Smooth muscle cell (in vitro differentiated cells): ENCODE results near the gene SNAI1. TPM values are rescaled to one million over a fixed set of nuclear protein-coding genes. Genes with fewer than 3 reads are reported as not detected.
A peak's percentile ranks its signal among the peaks of the same experiment; 100 is the strongest.
"Not testable (repeated sequence)": the region's sequence is repeated elsewhere in the genome, so short reads cannot be mapped to it uniquely, and the experiment has no call there.

Source experiments
- DNase-seq: peaks from one replicate; lab custom pipeline; 2025; ENCODE audit not compliant: unreplicated experiment; lab: John Stamatoyannopoulos, UW
- H2AFZ ChIP-seq: fragments of 200-600 bp; sonication (generic); 2 replicates; pipeline ENCODE4 v1.6.0; 2016; ENCODE audit warnings: antibody characterized with exemption, low read depth, mild to moderate bottlenecking
- H3F3A ChIP-seq: fragments of 200-600 bp; sonication (generic); 2 replicates; pipeline ENCODE4 v1.6.0; 2017; ENCODE audit warnings: antibody characterized with exemption, low read depth
- H3K27ac ChIP-seq: fragments of 200-600 bp; sonication (generic); 2 replicates; pipeline ENCODE4 v1.5.1; 2016; ENCODE audit warnings: low read depth, mild to moderate bottlenecking
- H3K27me3 ChIP-seq: fragments of 200-600 bp; sonication (generic); 2 replicates; pipeline ENCODE4 v1.6.1; 2016; ENCODE audit warnings: low read depth, mild to moderate bottlenecking
- H3K36me3 ChIP-seq: fragments of 200-600 bp; sonication (generic); 2 replicates; pipeline ENCODE4 v1.5.1; 2016; ENCODE audit warnings: low read depth
- H3K4me1 ChIP-seq: fragments of 200-600 bp; sonication (generic); 2 replicates; pipeline ENCODE4 v1.5.1; 2016; ENCODE audit warnings: low read depth
- H3K4me2 ChIP-seq: fragments of 200-600 bp; sonication (generic); 2 replicates; pipeline ENCODE4 v1.6.0; 2016; ENCODE audit warnings: mild to moderate bottlenecking
- H3K4me3 ChIP-seq: fragments of 200-600 bp; sonication (generic); 2 replicates; pipeline ENCODE4 v1.5.1; 2016; ENCODE audit warnings: mild to moderate bottlenecking
- H3K79me2 ChIP-seq: fragments of 200-600 bp; sonication (generic); 2 replicates; pipeline ENCODE4 v1.6.0; 2016; ENCODE audit warnings: low read depth, mild to moderate bottlenecking
- H3K9ac ChIP-seq: fragments of 200-600 bp; sonication (generic); 2 replicates; pipeline ENCODE4 v1.6.0; 2016; ENCODE audit warnings: low read depth
- H3K9me3 ChIP-seq: fragments of 200-600 bp; sonication (generic); replicated peaks from 2 replicates; pipeline ENCODE4 v1.5.1; 2016; ENCODE audit warnings: low read depth
- H4K20me1 ChIP-seq: fragments of 200-600 bp; sonication (generic); 2 replicates; pipeline ENCODE4 v1.6.0; 2016; ENCODE audit warnings: low read depth
- WGBS: methylation state at CpG from one replicate; pipeline ENCODE4 v1.1.7; 2016; ENCODE audit warnings: low lambda C conversion rate; 5-methylcytosine and 5-hydroxymethylcytosine counted together
- polyA plus RNA-seq: library from polyadenylated mRNA; unstranded; fragments of >200 nt; fragmentation: Nextera tagmentation; extraction: Ambion mirVana; gene quantifications from 2 replicates; pipeline ENCODE4 v1.2.1, GENCODE V29; 2016
- total RNA-seq: library from RNA; depleted of rRNA; stranded (reverse); fragments of >200 nt; gene quantifications from 2 replicates; pipeline ENCODE4 v1.2.3, GENCODE V29; 2014
- TF ChIP-seq, protein P1 (sequence below): fragments of 200-600 bp; sonication (generic); IDR thresholded peaks from 2 replicates; pipeline ENCODE4 v1.5.1; 2017; ENCODE audit warnings: borderline replicate concordance, mild to moderate bottlenecking, antibody characterized with exemption; ENCODE audit not compliant: insufficient read depth, poor library complexity, severe bottlenecking

SNAI1 gene
- total and polyA plus RNA-seq, 2 experiments from 2014 or later = 3.7 to 20.7 TPM

DNA sequence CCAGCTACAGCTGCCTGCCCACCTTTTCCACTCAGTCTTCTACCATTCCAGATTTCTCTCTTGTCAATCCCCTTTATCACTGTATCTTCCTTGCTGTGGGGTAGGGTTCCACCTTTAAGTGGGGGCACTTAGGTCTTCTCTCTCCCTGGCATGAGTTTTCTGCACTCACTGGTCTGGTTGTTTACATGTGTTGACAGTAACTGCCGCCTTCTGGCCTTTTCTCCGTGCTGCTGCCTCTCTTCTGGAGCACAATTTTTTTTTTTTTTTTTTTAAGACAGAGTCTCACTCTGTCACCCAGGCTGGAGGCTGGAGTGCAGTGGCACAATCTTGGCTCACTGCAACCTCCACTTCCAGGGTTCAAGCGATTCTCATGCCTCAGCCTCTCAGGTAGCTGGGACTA lies 34.6 kb upstream of the SNAI1 start:
- TF ChIP-seq, protein P1, sequence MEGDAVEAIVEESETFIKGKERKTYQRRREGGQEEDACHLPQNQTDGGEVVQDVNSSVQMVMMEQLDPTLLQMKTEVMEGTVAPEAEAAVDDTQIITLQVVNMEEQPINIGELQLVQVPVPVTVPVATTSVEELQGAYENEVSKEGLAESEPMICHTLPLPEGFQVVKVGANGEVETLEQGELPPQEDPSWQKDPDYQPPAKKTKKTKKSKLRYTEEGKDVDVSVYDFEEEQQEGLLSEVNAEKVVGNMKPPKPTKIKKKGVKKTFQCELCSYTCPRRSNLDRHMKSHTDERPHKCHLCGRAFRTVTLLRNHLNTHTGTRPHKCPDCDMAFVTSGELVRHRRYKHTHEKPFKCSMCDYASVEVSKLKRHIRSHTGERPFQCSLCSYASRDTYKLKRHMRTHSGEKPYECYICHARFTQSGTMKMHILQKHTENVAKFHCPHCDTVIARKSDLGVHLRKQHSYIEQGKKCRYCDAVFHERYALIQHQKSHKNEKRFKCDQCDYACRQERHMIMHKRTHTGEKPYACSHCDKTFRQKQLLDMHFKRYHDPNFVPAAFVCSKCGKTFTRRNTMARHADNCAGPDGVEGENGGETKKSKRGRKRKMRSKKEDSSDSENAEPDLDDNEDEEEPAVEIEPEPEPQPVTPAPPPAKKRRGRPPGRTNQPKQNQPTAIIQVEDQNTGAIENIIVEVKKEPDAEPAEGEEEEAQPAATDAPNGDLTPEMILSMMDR = no peak
- 79% methylated on average over 3 of the region's 3 CpGs for WGBS
- no peak for DNase-seq
- Histone ChIP-seq H3K4me1 (no peaks in the 10 kb centered on the region), H3F3A (no peaks in the 10 kb centered on the region), H3K9me3 (no peaks in the 10 kb centered on the region), H3K79me2 (peaks cover 16% of the 10 kb centered on the region), H3K4me2 (no peak overlapping the region), H3K9ac (peak overlapping the region; percentile 40), H4K20me1 (peaks cover 40% of the 10 kb centered on the region), H3K36me3 (peaks cover 9% of the 10 kb centered on the region), H3K27me3 (no peaks in the 10 kb centered on the region), H2AFZ (no peak overlapping the region), H3K4me3 (no peak overlapping the region), H3K27ac (peak overlapping the region; percentile 79)

DNA sequence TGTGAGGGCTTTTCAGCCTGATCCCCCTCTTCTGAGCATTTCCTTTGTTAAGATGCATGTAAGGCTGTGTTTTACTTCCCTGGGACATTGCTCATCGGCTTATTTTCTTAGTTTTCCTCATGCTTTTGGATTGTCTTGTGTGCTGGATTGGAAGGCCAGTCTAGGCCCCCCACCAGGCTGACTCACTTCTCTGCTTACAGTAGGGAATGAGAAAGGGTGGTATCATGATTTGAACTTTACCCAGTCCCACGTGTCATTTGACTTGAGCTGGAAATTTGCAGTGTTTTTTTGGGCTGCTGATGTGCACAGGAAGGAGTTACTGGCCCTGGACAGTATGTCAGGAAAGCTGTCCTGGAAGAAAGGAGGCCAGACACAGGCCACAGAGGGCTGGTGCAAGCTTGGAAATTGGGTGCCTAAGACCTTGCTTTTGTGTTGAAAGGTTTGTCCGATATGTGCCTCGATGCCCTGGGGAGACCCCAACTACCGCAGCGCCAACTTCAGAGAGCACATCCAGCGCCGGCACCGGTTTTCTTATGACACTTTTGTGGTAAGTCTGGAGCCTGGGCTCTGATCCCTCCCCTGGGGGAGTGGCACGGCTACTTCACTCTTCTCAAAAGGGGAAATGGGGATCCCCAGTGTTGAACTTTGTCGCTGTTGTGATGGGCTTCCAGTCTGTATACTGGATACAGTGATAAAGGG lies 33.8 kb upstream of the SNAI1 start:
- Histone ChIP-seq H2AFZ (no peak overlapping the region), H3K27me3 (no peaks in the 10 kb centered on the region), H3F3A (no peaks in the 10 kb centered on the region), H3K4me2 (no peak overlapping the region), H4K20me1 (peaks cover 35% of the 10 kb centered on the region), H3K36me3 (peaks cover 14% of the 10 kb centered on the region), H3K4me3 (no peak overlapping the region), H3K79me2 (peaks cover 12% of the 10 kb centered on the region), H3K9me3 (no peaks in the 10 kb centered on the region), H3K4me1 (no peaks in the 10 kb centered on the region), H3K27ac (peak overlapping the region; percentile 79), H3K9ac (peak overlapping the region; percentile 40)
- 91% methylated on average over 11 of the region's 11 CpGs for WGBS
- TF ChIP-seq, protein P1 = no peak
- no peak for DNase-seq

DNA sequence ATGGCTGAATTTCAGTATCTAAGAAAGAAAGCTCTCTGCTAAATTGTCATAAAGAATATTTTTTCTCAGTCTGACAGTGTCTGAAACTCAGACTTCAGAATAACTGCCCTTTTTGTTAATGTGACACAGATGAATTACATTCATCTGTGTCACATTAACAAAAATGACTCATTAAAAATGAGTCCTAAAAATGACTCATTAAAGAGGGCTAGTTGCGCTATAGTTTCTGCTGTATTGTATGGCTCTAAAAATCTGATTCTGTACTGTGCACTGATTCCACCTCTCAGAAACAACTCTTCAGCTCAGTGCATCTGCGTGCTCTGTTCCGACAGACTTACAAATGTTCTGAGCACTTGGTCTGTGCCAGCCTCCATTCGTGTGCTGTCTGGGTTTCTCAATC lies 31.6 kb upstream of the SNAI1 start:
- TF ChIP-seq, protein P1 = no peak
- H3K9me3 ChIP-seq = no peaks in the 10 kb centered on the region
- no peaks in the 10 kb centered on the region for H3K27me3 ChIP-seq
- no peak for DNase-seq
- no peaks in the 10 kb centered on the region for H3K79me2 ChIP-seq
- H3K4me1 ChIP-seq = no peaks in the 10 kb centered on the region
- no peaks in the 10 kb centered on the region for H3F3A ChIP-seq
- H3K4me2 ChIP-seq = no peak overlapping the region
- H4K20me1 ChIP-seq = peaks cover 24% of the 10 kb centered on the region
- peak overlapping the region; percentile 63 for H3K27ac ChIP-seq
- H3K36me3 ChIP-seq = peaks cover 14% of the 10 kb centered on the region
- H3K4me3 ChIP-seq = no peak overlapping the region
- H3K9ac ChIP-seq = no peak overlapping the region
- WGBS = 84% methylated on average over 4 of the region's 4 CpGs
- H2AFZ ChIP-seq = no peak overlapping the region

DNA sequence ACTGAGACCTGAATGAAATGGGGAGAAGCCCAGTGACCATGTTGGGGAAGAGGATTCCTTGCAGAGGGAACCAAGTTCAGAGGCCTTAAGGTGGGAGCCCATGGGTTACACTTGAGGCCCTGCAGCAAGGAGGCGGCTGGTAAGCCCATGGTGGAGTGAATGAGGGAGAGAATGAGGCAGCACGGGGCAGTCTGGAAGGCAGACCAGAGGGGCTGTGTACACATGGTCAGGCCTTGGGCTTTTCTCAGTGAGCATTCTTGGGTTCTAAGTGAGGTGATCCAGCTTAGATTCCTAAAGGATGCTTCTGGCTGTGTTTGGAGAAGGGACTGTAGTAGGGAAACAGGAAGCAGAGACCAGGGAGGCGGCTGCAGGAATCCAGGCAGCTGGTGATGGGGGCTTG lies 27.6 kb upstream of the SNAI1 start:
- H3K27ac ChIP-seq = no peak overlapping the region
- TF ChIP-seq, protein P1 = no peak
- H3K27me3 ChIP-seq = no peaks in the 10 kb centered on the region
- no peaks in the 10 kb centered on the region for H3F3A ChIP-seq
- WGBS = 98% methylated on average over 3 of the region's 3 CpGs
- no peaks in the 10 kb centered on the region for H3K79me2 ChIP-seq
- no peaks in the 10 kb centered on the region for H3K9me3 ChIP-seq
- H3K4me1 ChIP-seq = no peaks in the 10 kb centered on the region
- peaks cover 10% of the 10 kb centered on the region for H3K36me3 ChIP-seq
- H3K4me2 ChIP-seq = no peak overlapping the region
- no peak overlapping the region for H2AFZ ChIP-seq
- H3K4me3 ChIP-seq = no peak overlapping the region
- H4K20me1 ChIP-seq = peaks cover 11% of the 10 kb centered on the region
- DNase-seq = no peak
- H3K9ac ChIP-seq = no peak overlapping the region

DNA sequence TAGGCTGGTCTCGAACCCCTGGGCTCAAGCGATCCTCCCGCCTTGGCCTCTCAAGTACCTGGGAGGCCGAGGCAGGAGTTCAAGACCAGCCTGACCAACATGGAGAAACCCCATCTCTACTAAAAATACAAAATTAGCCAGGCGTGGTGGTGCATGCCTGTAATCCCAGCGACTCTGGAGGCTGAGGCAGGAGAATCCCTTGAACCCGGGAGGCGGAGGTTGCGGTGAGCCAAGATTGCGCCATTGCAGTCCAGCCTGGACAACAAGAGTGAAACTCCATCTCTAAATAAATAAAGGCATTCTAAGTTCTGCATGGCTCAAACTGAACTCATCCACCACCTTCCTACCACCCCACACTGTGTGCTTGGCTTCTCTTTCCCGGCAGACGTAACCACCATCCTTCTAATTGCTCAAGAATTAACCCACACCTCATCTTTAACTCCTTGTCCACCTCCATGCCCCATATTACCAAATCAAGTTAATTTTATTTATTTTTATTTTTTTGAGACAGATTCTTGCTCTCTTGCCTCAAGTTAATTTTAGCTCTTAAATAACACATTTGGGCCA lies 26.9 kb upstream of the SNAI1 start:
- not testable (repeated sequence) for H3K9ac ChIP-seq, H2AFZ ChIP-seq, H4K20me1 ChIP-seq, DNase-seq, H3K27me3 ChIP-seq, H3K4me1 ChIP-seq, H3K4me3 ChIP-seq, H3K9me3 ChIP-seq, H3F3A ChIP-seq, H3K79me2 ChIP-seq, H3K4me2 ChIP-seq, H3K27ac ChIP-seq
- H3K36me3 ChIP-seq = peaks cover 10% of the 10 kb centered on the region
- WGBS = 97% methylated on average over 12 of the region's 12 CpGs
